GM23338 (cell line): ENCODE results near the gene FILIP1. TPM values are rescaled to one million over a fixed set of nuclear protein-coding genes. Genes with fewer than 3 reads are reported as not detected.

Source experiments
- ATAC-seq: fragments of 200-7000 bp; cut with Tn5 transposase; 3 replicates; pipeline ENCODE4 v1.9.1; 2020
- DNase-seq: peaks from one replicate; pipeline ENCODE4 v3.0.0-alpha.2; 2015; ENCODE audit warnings: low spot score
- H2AFZ ChIP-seq: fragments of 200-600 bp; sonication (generic); 2 replicates; pipeline ENCODE4 v1.8.0; 2016; ENCODE audit warnings: antibody characterized with exemption, mild to moderate bottlenecking, moderate library complexity
- H3F3A ChIP-seq: fragments of 200-600 bp; sonication (generic); replicated peaks from 2 replicates; pipeline ENCODE4 v1.8.0; 2017; ENCODE audit warnings: antibody characterized with exemption, mixed run types, low read depth
- H3K27ac ChIP-seq: fragments of 200-600 bp; sonication (generic); 2 replicates; pipeline ENCODE4 v1.6.1; 2016; ENCODE audit warnings: low read depth
- H3K27me3 ChIP-seq: fragments of 200-600 bp; sonication (generic); 2 replicates; pipeline ENCODE4 v1.8.0; 2016; ENCODE audit warnings: mild to moderate bottlenecking, mixed run types, moderate library complexity; ENCODE audit not compliant: insufficient read depth
- H3K36me3 ChIP-seq: fragments of 200-600 bp; sonication (generic); 2 replicates; pipeline ENCODE4 v1.8.0; 2016; ENCODE audit warnings: mild to moderate bottlenecking; ENCODE audit not compliant: insufficient read depth
- H3K4me1 ChIP-seq: fragments of 200-600 bp; sonication (generic); 2 replicates; pipeline ENCODE4 v1.8.0; 2016; ENCODE audit warnings: mild to moderate bottlenecking, moderate library complexity; ENCODE audit not compliant: insufficient read depth
- H3K4me2 ChIP-seq: fragments of 200-600 bp; sonication (generic); 2 replicates; pipeline ENCODE4 v1.7.1; 2017; ENCODE audit warnings: mixed run types
- H3K4me3 ChIP-seq: fragments of 200-600 bp; sonication (generic); 2 replicates; pipeline ENCODE4 v1.6.1; 2016; ENCODE audit warnings: mixed run types
- H3K79me2 ChIP-seq: fragments of 200-600 bp; sonication (generic); replicated peaks from 2 replicates; pipeline ENCODE4 v1.8.0; 2017; ENCODE audit warnings: mild to moderate bottlenecking; ENCODE audit not compliant: insufficient read depth
- H3K9me2 ChIP-seq: fragments of 200-600 bp; sonication (generic); 2 replicates; pipeline ENCODE4 v1.8.0; 2017; ENCODE audit not compliant: insufficient read depth
- H4K20me1 ChIP-seq: fragments of 200-600 bp; sonication (generic); replicated peaks from 2 replicates; pipeline ENCODE4 v1.8.0; 2017; ENCODE audit warnings: mild to moderate bottlenecking; ENCODE audit not compliant: insufficient read depth
- H3K27ac Mint-ChIP-seq: 2 replicates; pipeline ENCODE4 v1.8.0; 2020; ENCODE audit warnings: inconsistent platforms, mild to moderate bottlenecking, moderate library complexity, mixed read lengths
- H3K27me3 Mint-ChIP-seq: 3 replicates; pipeline ENCODE4 v1.8.0; 2022; ENCODE audit warnings: low read depth, mild to moderate bottlenecking, moderate library complexity, mixed read lengths, inconsistent platforms; ENCODE audit not compliant: insufficient read depth, poor library complexity
- H3K36me3 Mint-ChIP-seq: 3 replicates; pipeline ENCODE4 v1.8.0; 2021; ENCODE audit warnings: low read depth, mild to moderate bottlenecking, inconsistent platforms, moderate library complexity, mixed read lengths
- H3K4me1 Mint-ChIP-seq: 3 replicates; pipeline ENCODE4 v1.8.0; 2020; ENCODE audit warnings: mild to moderate bottlenecking, inconsistent platforms, mixed read lengths
- H3K4me3 Mint-ChIP-seq: 3 replicates; pipeline ENCODE4 v1.8.0; 2021; ENCODE audit warnings: moderate library complexity, mild to moderate bottlenecking, inconsistent platforms, mixed read lengths
- H3K9me3 Mint-ChIP-seq: 3 replicates; pipeline ENCODE4 v1.8.0; 2020; ENCODE audit warnings: moderate library complexity, mild to moderate bottlenecking, inconsistent platforms, mixed read lengths
- CREB1 ChIP-seq: fragments of 250-450 bp; sonication (Bioruptor Pico); IDR thresholded peaks from 2 replicates; pipeline ENCODE4 v1.5.0; 2020; ENCODE audit warnings: low read depth, mild to moderate bottlenecking, moderate library complexity
- CTCF ChIP-seq, 2 experiments: fragments of 200-600 bp in 1 of 2; sonication (generic) in 1 of 2; conservative IDR thresholded peaks; 2 replicates each; pipeline versions ENCODE4 v1.5.1 to v1.6.1; 2016 to 2017; ENCODE audit warnings: antibody characterized with exemption in 2 of 2, low read depth in 2 of 2, mild to moderate bottlenecking in 2 of 2, moderate library complexity in 1 of 2
- ETS1 ChIP-seq: IDR thresholded peaks from 2 replicates; pipeline ENCODE4 v1.6.1; 2016; ENCODE audit warnings: antibody characterized with exemption
- EZH2 ChIP-seq: fragments of 200-600 bp; sonication (generic); IDR thresholded peaks from one replicate; pipeline ENCODE4 v1.8.0; 2017; ENCODE audit warnings: antibody characterized with exemption, mild to moderate bottlenecking, low read depth; ENCODE audit not compliant: unreplicated experiment
- EZH2phosphoT487 ChIP-seq: fragments of 200-600 bp; sonication (generic); IDR thresholded peaks from one replicate; pipeline ENCODE4 v1.8.1; 2018; ENCODE audit warnings: antibody characterized with exemption; ENCODE audit not compliant: unreplicated experiment
- JUNB ChIP-seq: IDR thresholded peaks from one replicate; pipeline ENCODE4 v1.6.1; 2016; ENCODE audit warnings: antibody characterized with exemption; ENCODE audit not compliant: unreplicated experiment
- NANOG ChIP-seq: IDR thresholded peaks from 2 replicates; pipeline ENCODE4 v1.6.1; 2016; ENCODE audit warnings: antibody characterized with exemption, borderline replicate concordance
- POLR2AphosphoS5 ChIP-seq: IDR thresholded peaks from 2 replicates; pipeline ENCODE4 v1.6.1; 2016; ENCODE audit warnings: antibody characterized with exemption, low read depth
- REST ChIP-seq: IDR thresholded peaks from one replicate; pipeline ENCODE4 v1.6.1; 2018; ENCODE audit warnings: antibody characterized with exemption; ENCODE audit not compliant: unreplicated experiment
- STAT1 ChIP-seq: IDR thresholded peaks from one replicate; pipeline ENCODE4 v1.6.1; 2016; ENCODE audit warnings: antibody characterized with exemption; ENCODE audit not compliant: unreplicated experiment
- ZNF114 ChIP-seq: fragments of 250-450 bp; sonication (Bioruptor Pico); IDR thresholded peaks from 2 replicates; pipeline ENCODE4 v1.5.0; 2020; ENCODE audit warnings: mild to moderate bottlenecking, moderate library complexity
- ZNF331 ChIP-seq: fragments of 250-450 bp; sonication (Bioruptor Pico); IDR thresholded peaks from 2 replicates; pipeline ENCODE4 v1.5.0; 2020; ENCODE audit warnings: low read depth, mild to moderate bottlenecking, moderate library complexity
- ZNF462 ChIP-seq: fragments of 250-450 bp; sonication (Bioruptor Pico); IDR thresholded peaks from 2 replicates; pipeline ENCODE4 v1.5.0; 2020; ENCODE audit warnings: mild to moderate bottlenecking, moderate library complexity
- polyA plus RNA-seq: library from polyadenylated mRNA; unstranded; fragments of >200 nt; fragmentation: Nextera tagmentation; extraction: Ambion mirVana; gene quantifications from 2 replicates; pipeline ENCODE4 v1.2.1, GENCODE V29; 2016
- total RNA-seq: library from RNA; depleted of rRNA; stranded (reverse); fragments of >200 nt; shearing (Covaris generic); gene quantifications from 2 replicates; pipeline ENCODE4 v1.2.3, GENCODE V29; 2014

FILIP1 gene
- total and polyA plus RNA-seq, 2 experiments from 2014 or later, result 3.7 to 6.4 TPM

- no peaks in the 10 kb centered on the region for H3K36me3 Mint-ChIP-seq
- Histone ChIP-seq H3K27ac (no peak overlapping the region), H3K9me2 (no peaks in the 10 kb centered on the region; the same call in 1 of the 2 replicates), H4K20me1 (no peaks in the 10 kb centered on the region), H3F3A (no peaks in the 10 kb centered on the region), H3K79me2 (no peaks in the 10 kb centered on the region), H3K4me2 (no peak overlapping the region), H2AFZ (no peak overlapping the region), H3K27me3 (no peaks in the 10 kb centered on the region), H3K4me1 (peaks cover 7% of the 10 kb centered on the region; the same call in 1 of the 2 replicates), H3K36me3 (no peaks in the 10 kb centered on the region), H3K4me3 (no peak overlapping the region)
- H3K4me1 Mint-ChIP-seq, result peaks cover 13% of the 10 kb centered on the region
- H3K9me3 Mint-ChIP-seq, result no peaks in the 10 kb centered on the region
- DNase-seq (no peak), ATAC-seq (no peak)
- TF ChIP-seq ZNF331 (no peak), ZNF462 (no peak), POLR2AphosphoS5 (no peak), EZH2phosphoT487 (no peak), NANOG (no peak), EZH2 (no peak), CTCF (conservative IDR thresholded peaks at IDR 0.05; ENCODE audit: low read depth in 2 of 2) (no peak), ZNF114 (no peak), REST (no peak), CREB1 (CRISPR knock-in tag) (no peak), JUNB (no peak), STAT1 (no peak), ETS1 (no peak)
- no peak overlapping the region for H3K27ac Mint-ChIP-seq
- peaks cover 2% of the 10 kb centered on the region for H3K27me3 Mint-ChIP-seq
- H3K4me3 Mint-ChIP-seq, result no peak overlapping the region
These were observed 30.5 kb downstream of the FILIP1 start for GRCh38 chr6:75463061-75463460.
